ENCODE results near the gene DTX3.

DTX3 gene

DNA sequence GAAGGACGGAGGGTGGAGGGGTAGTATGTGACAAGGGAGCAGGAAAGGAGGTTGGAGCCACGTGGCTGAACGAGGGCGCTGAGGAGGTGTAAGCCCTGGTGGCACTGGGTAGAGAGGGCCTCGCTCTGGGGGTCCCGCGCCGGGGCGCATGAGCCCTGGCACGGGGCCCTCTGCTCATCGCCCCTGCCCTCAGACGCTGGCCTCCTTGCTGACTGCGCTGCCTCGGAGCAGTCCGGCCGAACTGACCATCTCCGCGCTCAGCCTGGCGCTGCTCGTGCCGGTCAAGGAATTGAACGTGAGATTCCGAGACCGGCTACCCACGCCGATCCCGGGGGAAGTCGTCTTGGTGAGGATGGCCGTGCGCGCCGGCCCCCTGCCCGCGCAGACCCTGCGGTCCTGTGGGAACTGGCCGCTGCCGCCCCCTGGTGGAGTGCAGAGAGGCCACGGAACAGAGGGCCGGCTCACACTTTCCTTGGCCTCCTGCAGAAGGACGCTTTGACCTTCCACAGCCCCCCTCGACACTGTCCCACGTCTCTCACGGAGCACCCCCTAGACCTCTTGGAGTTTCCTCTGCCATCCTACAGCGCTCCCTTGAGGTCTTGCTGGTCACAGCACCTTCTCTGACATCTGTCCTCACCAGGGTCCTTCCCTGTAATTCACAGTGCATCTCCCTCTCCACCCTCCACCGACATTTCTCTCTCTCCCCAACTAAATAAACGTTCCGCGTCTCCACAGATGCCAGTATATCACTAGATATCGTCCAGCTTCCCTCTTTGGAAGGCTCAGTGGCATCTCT, 17.1 kb downstream of the DTX3 start:
- H3K9me3 ChIP-seq (ENCODE audit: insufficient read depth, low read length), result no peaks in the 10 kb centered on the region
- no peak overlapping the region for H3K4me3 ChIP-seq (ENCODE audit: insufficient read length, low read depth)
- H3K4me1 ChIP-seq (ENCODE audit: insufficient read depth, insufficient read length), result peaks cover 3% of the 10 kb centered on the region
- H3K9ac ChIP-seq (ENCODE audit: insufficient read length, low read depth), result peak overlapping the region; percentile 3
- no peaks in the 10 kb centered on the region for H3K27me3 ChIP-seq (ENCODE audit: insufficient read depth, insufficient read length)
- peaks cover 57% of the 10 kb centered on the region for H3K36me3 ChIP-seq (ENCODE audit: insufficient read depth, insufficient read length, low read length)
- TF ChIP-seq SUZ12 (IDR thresholded peaks at IDR 0.05; ENCODE audit: extremely low read depth, insufficient read depth, insufficient read length) (no peak), YY1 (IDR thresholded peaks at IDR 0.05; ENCODE audit: insufficient read depth, insufficient read length) (no peak), ZNF274 (IDR thresholded peaks at IDR 0.05; ENCODE audit: low read depth, low read length) (no peak)
- no peak for DNase-seq (ENCODE audit: low read depth, low spot score)

DNA sequence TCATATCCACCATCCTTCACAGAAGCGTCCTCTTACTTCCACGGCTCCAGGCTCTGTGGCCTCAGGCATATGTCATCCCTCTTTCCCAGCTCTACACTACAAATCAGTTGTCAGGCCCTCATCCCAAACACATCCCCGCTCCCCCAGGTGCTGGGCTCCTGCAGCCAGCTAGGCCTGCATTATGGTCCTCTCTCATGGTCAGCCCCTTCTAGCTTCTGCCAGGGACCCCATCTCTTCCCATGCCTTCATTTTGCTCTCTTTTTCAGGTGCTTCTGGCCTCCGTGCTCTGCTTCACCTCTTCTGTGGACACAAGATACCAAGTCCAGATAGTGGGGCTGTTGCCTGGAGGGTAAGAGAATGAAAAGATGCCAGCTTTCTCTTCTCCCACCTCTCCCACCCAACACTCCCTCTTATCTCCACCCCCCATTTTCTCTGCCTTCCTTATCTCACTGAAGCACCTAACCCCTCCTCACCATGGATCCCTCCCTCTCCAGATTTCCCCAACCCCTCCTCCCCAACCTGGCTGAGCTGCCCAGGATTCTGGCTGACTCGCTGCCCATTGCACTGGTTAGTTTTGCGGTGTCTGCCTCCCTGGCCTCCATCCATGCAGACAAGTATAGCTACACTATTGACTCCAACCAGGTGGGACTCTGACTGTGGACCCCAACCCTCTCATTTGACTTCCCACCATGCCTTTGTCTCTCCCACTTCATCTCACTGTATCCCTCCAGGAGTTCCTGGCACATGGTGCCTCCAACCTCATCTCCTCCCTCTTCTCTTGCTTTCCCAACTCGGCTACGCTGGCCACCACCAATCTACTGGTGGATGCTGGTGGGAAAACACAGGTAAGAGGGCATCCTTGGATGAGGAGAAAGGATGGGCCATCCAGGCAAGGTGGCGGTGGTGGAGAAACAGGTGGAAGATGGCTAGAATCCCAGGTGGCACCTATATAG, 17.9 kb downstream of the DTX3 start:
- peaks cover 3% of the 10 kb centered on the region for H3K4me1 ChIP-seq (ENCODE audit: insufficient read depth, insufficient read length)
- DNase-seq (ENCODE audit: low read depth, low spot score), result no peak
- H3K27me3 ChIP-seq (ENCODE audit: insufficient read depth, insufficient read length), result no peaks in the 10 kb centered on the region
- H3K9me3 ChIP-seq (ENCODE audit: insufficient read depth, low read length), result no peaks in the 10 kb centered on the region
- no peak overlapping the region for H3K9ac ChIP-seq (ENCODE audit: insufficient read length, low read depth)
- peaks cover 60% of the 10 kb centered on the region for H3K36me3 ChIP-seq (ENCODE audit: insufficient read depth, insufficient read length, low read length)
- no peak overlapping the region for H3K4me3 ChIP-seq (ENCODE audit: insufficient read length, low read depth)
- TF ChIP-seq ZNF274 (IDR thresholded peaks at IDR 0.05; ENCODE audit: low read depth, low read length) (no peak), SUZ12 (IDR thresholded peaks at IDR 0.05; ENCODE audit: extremely low read depth, insufficient read depth, insufficient read length) (no peak), YY1 (IDR thresholded peaks at IDR 0.05; ENCODE audit: insufficient read depth, insufficient read length) (no peak)

DNA sequence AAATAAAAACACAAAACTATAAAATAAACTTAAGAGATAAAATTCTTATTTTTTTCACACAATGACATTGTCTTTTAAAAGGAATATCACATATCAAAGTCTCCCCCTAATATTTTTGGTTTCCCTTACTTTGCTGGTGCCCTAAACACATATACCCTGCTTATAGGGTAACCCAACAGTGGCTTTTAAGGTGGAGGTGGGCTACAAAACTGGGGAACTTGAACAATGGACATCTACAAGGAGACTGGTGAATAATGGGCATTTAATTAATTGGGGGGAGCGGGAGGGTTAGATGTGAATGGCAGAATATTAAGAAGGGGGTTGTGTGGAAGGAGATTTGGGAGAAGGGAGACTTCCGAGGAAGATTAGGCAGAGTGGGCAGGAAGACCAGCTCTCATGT, 18.8 kb downstream of the DTX3 start:
- Histone ChIP-seq H3K4me3 (ENCODE audit: insufficient read length, low read depth) (no peak overlapping the region), H3K4me1 (ENCODE audit: insufficient read depth, insufficient read length) (peaks cover 3% of the 10 kb centered on the region), H3K36me3 (ENCODE audit: insufficient read depth, insufficient read length, low read length) (peaks cover 64% of the 10 kb centered on the region), H3K27me3 (ENCODE audit: insufficient read depth, insufficient read length) (no peaks in the 10 kb centered on the region), H3K9ac (ENCODE audit: insufficient read length, low read depth) (no peak overlapping the region), H3K9me3 (ENCODE audit: insufficient read depth, low read length) (no peaks in the 10 kb centered on the region)
- TF ChIP-seq ZNF274 (IDR thresholded peaks at IDR 0.05; ENCODE audit: low read depth, low read length) (no peak), YY1 (IDR thresholded peaks at IDR 0.05; ENCODE audit: insufficient read depth, insufficient read length) (no peak), SUZ12 (IDR thresholded peaks at IDR 0.05; ENCODE audit: extremely low read depth, insufficient read depth, insufficient read length) (no peak)
- DNase-seq (ENCODE audit: low read depth, low spot score), result no peak

DNA sequence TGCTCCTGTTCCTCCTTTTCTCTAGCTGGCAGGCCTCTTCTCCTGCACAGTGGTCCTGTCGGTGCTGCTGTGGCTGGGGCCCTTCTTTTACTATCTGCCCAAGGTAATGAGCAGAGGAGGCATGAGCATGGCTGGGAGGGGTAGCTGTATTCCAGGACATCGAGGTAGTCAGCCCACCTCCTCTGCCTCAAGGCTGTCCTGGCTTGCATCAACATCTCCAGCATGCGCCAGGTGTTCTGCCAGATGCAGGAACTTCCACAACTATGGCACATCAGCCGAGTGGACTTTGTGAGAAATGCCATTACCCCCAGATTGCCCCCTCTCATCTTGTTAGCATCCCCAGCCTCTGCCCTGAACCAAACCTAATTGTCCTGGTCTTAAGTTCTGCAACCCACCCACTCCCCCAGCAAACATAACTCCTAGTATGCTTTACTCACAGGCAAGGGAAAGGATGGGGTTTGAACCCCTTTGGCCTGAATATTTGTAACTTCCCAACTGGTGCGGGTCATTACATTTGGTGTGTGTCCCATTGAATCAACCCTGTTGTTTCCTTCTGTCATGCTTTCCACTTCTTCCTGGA, 19.3 kb downstream of the DTX3 start:
- H3K27me3 ChIP-seq (ENCODE audit: insufficient read depth, insufficient read length), result no peaks in the 10 kb centered on the region
- no peak overlapping the region for H3K9ac ChIP-seq (ENCODE audit: insufficient read length, low read depth)
- no peak overlapping the region for H3K4me3 ChIP-seq (ENCODE audit: insufficient read length, low read depth)
- peaks cover 69% of the 10 kb centered on the region for H3K36me3 ChIP-seq (ENCODE audit: insufficient read depth, insufficient read length, low read length)
- no peak for DNase-seq (ENCODE audit: low read depth, low spot score)
- H3K9me3 ChIP-seq (ENCODE audit: insufficient read depth, low read length), result no peaks in the 10 kb centered on the region
- TF ChIP-seq YY1 (IDR thresholded peaks at IDR 0.05; ENCODE audit: insufficient read depth, insufficient read length), result no peak
- TF ChIP-seq SUZ12 (IDR thresholded peaks at IDR 0.05; ENCODE audit: extremely low read depth, insufficient read depth, insufficient read length), result no peak
- no peak for TF ChIP-seq ZNF274 (IDR thresholded peaks at IDR 0.05; ENCODE audit: low read depth, low read length)
- H3K4me1 ChIP-seq (ENCODE audit: insufficient read depth, insufficient read length), result peaks cover 3% of the 10 kb centered on the region

DNA sequence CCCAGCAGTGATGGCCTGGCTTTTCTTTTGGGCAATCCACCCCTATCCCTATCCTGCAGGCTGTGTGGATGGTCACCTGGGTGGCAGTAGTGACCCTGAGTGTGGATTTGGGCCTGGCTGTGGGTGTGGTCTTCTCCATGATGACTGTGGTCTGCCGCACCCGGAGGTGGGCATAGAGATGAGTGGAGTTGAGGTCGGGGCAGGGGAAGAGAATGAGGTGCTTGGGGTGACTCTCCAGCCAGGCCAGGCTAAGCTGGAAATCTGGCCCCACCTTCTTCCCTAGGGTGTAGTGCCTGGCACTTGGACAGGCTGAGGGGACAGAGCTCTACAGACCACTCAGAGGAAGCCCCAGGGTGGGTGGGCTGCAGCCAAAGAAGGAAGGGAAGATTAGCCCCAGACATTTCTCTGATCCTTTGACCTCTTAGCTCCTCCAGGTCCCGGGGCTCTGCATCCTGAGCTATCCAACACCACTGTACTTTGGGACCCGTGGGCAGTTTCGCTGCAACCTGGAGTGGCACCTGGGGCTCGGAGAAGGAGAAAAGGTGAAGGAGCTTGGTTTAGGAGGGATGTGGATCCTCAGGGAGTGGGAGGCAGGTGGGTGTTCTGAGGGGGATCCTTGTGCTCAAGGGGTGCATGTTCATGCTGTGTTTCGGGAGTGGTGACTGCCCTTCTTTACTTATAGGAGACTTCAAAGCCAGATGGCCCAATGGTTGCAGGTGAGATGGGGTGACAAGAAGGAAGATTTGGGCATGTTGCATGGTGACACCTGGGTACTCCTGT, 20.0 kb downstream of the DTX3 start:
- H3K36me3 ChIP-seq (ENCODE audit: insufficient read depth, insufficient read length, low read length), result peaks cover 66% of the 10 kb centered on the region
- H3K9ac ChIP-seq (ENCODE audit: insufficient read length, low read depth), result no peak overlapping the region
- DNase-seq (ENCODE audit: low read depth, low spot score), result no peak
- no peaks in the 10 kb centered on the region for H3K9me3 ChIP-seq (ENCODE audit: insufficient read depth, low read length)
- no peak for TF ChIP-seq SUZ12 (IDR thresholded peaks at IDR 0.05; ENCODE audit: extremely low read depth, insufficient read depth, insufficient read length)
- no peak for TF ChIP-seq YY1 (IDR thresholded peaks at IDR 0.05; ENCODE audit: insufficient read depth, insufficient read length)
- no peak for TF ChIP-seq ZNF274 (IDR thresholded peaks at IDR 0.05; ENCODE audit: low read depth, low read length)
- peaks cover 3% of the 10 kb centered on the region for H3K4me1 ChIP-seq (ENCODE audit: insufficient read depth, insufficient read length)
- H3K4me3 ChIP-seq (ENCODE audit: insufficient read length, low read depth), result no peak overlapping the region
- H3K27me3 ChIP-seq (ENCODE audit: insufficient read depth, insufficient read length), result no peaks in the 10 kb centered on the region

DNA sequence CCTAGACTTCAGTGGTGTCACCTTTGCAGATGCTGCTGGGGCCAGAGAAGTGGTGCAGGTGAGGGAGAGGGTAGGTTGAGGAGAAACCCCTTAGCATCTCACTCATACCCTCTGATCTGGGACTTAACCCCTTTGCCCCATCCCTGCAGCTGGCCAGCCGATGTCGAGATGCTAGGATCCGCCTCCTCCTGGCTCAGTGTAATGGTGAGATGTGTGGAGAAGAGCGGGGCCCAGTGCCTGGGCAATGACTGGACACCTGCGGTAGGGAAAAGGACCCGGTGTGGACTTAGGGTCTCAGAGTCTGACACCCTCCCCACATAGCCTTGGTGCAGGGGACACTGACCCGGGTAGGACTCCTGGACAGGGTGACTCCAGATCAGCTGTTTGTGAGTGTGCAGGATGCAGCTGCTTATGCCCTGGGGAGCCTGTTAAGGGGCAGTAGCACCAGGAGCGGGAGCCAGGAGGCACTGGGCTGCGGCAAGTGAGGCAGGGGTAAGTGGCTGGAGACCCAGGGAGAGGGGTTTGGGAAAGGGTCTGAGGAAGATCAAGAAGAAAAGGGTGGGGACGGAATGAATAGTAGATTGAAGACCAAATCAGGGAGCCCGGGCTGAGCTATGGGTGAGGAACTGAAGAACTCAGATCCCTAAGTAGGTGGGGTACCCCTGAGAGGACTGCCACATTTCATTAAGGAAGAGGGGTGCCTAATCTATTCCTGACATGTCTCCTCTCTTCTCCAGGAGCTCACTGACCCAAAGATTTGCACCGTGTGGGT, 20.8 kb downstream of the DTX3 start:
- no peak for TF ChIP-seq ZNF274 (IDR thresholded peaks at IDR 0.05; ENCODE audit: low read depth, low read length)
- TF ChIP-seq YY1 (IDR thresholded peaks at IDR 0.05; ENCODE audit: insufficient read depth, insufficient read length), result no peak
- peaks cover 71% of the 10 kb centered on the region for H3K36me3 ChIP-seq (ENCODE audit: insufficient read depth, insufficient read length, low read length)

More for the DNA sequence above, 20.8 kb downstream of the DTX3 start:
- H3K9ac ChIP-seq (ENCODE audit: insufficient read length, low read depth), result no peak overlapping the region
- no peak for DNase-seq (ENCODE audit: low read depth, low spot score)
- H3K27me3 ChIP-seq (ENCODE audit: insufficient read depth, insufficient read length), result peaks cover 8% of the 10 kb centered on the region
- peaks cover 3% of the 10 kb centered on the region for H3K4me1 ChIP-seq (ENCODE audit: insufficient read depth, insufficient read length)
- no peaks in the 10 kb centered on the region for H3K9me3 ChIP-seq (ENCODE audit: insufficient read depth, low read length)
- H3K4me3 ChIP-seq (ENCODE audit: insufficient read length, low read depth), result no peak overlapping the region
